NCI-H2081 (cell line): ENCODE measurements around the gene ITGAE.
"Not testable (repeated sequence)": the region's sequence is repeated elsewhere in the genome, so short reads cannot be mapped to it uniquely, and the experiment has no call there.

Source experiments
- DNase-seq, 2 experiments: peaks; one replicate each; lab custom pipeline; 2025; lab: John Stamatoyannopoulos, UW

Gene ITGAE, protein sequence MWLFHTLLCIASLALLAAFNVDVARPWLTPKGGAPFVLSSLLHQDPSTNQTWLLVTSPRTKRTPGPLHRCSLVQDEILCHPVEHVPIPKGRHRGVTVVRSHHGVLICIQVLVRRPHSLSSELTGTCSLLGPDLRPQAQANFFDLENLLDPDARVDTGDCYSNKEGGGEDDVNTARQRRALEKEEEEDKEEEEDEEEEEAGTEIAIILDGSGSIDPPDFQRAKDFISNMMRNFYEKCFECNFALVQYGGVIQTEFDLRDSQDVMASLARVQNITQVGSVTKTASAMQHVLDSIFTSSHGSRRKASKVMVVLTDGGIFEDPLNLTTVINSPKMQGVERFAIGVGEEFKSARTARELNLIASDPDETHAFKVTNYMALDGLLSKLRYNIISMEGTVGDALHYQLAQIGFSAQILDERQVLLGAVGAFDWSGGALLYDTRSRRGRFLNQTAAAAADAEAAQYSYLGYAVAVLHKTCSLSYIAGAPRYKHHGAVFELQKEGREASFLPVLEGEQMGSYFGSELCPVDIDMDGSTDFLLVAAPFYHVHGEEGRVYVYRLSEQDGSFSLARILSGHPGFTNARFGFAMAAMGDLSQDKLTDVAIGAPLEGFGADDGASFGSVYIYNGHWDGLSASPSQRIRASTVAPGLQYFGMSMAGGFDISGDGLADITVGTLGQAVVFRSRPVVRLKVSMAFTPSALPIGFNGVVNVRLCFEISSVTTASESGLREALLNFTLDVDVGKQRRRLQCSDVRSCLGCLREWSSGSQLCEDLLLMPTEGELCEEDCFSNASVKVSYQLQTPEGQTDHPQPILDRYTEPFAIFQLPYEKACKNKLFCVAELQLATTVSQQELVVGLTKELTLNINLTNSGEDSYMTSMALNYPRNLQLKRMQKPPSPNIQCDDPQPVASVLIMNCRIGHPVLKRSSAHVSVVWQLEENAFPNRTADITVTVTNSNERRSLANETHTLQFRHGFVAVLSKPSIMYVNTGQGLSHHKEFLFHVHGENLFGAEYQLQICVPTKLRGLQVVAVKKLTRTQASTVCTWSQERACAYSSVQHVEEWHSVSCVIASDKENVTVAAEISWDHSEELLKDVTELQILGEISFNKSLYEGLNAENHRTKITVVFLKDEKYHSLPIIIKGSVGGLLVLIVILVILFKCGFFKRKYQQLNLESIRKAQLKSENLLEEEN

DNA sequence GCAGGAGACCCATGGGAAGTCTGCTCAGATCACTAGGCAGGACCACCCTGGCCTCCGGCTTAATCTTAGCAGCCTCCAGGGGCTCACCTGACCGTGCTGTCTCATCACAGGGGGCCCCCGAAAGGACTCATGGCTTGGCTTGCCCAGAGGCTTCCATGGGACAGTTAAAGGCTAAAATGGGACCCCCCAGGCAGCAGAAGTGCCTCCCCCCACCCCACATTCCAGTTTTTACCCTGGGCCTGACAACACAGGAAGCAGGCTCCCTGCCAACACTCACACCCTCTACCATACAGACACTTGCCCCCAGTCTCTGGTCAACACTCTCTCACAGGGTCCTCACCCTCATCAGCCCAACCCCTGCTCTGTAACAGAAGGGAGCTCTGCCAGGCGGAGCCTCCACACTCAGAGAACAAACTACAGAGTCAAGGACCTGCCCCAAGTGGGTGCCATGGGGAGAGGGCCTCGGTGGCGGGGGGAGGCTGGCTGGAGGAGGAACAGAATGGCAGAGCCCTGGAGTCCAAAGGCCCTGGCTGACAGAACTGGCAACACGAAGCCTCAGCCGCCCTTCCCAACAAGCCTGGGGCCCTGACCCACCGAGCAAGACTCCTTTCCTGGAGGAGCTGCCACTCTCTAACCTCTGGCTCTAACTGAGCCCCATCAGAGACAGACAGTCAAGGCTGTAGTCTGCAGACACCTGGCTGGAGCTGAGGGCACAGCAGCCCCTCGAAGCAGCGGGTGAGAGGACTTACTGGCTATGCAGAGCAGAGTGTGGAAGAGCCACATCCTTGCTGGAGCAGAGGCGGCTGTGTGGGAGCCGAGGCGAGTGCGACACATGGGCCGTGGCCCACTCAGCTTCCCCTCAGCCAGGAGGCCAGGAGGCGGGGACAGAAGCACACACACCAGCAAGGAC lies at the start of gene ITGAE:
Gene ITGAE, minus strand, starts transcription at position 827 of the 910 bp plus-strand sequence. Its CDS starts 44 bp downstream, at position 783.
- no peak for DNase-seq

DNA sequence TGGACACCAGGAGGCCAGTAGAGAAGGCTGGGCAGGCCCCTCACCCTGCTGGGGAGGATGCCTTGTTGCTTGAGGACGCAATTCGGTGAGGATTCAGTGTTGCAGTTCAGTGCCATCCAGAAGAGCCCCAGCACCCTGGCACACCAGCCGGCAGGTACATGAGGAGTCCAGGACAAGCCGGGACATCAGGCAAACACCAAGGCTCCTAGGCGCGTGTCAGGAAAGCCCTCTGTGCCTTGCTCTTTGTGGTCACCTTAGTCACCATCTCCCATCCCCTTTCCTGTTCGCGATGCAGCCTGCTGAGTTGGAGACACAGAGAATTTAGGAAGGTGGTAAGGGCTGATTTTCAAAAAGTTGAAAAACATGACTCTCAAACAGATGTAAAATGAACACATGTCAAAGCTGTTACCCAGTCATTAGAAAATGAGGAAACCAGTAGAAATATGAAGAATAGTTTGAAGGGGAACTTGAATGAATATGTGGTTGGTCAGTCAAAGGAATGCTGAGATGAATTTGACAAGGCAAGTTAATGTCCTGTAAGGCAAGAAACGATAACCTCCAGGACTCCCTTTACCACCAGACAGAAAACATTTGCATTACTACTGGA lies 47.3 kb upstream of the ITGAE start:
- DNase-seq = no peak

DNA sequence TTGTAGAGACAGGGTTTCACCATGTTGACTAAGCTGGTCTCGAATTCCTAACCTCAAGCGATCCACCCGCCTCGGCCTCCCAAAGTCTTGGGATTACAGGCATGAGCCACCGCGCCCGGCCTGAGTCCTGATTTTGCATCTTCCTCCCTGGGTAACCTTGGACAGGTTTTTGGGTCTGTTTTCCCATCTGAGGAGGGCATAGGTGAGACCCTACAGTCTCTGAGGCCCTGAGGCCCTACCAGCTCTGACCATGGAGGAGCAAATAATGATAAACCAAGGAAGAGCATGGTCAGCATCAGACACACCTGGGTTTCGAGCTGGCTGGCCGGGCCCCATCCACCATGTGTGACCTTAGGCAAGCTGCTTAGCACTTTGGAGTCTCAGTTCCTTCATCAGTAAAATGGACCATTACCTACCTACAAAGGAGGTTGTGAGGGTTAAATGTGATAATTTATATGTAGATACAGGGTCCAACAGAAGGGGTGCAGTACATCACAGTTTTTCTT lies 46.2 kb upstream of the ITGAE start:
- no peak for DNase-seq

DNA sequence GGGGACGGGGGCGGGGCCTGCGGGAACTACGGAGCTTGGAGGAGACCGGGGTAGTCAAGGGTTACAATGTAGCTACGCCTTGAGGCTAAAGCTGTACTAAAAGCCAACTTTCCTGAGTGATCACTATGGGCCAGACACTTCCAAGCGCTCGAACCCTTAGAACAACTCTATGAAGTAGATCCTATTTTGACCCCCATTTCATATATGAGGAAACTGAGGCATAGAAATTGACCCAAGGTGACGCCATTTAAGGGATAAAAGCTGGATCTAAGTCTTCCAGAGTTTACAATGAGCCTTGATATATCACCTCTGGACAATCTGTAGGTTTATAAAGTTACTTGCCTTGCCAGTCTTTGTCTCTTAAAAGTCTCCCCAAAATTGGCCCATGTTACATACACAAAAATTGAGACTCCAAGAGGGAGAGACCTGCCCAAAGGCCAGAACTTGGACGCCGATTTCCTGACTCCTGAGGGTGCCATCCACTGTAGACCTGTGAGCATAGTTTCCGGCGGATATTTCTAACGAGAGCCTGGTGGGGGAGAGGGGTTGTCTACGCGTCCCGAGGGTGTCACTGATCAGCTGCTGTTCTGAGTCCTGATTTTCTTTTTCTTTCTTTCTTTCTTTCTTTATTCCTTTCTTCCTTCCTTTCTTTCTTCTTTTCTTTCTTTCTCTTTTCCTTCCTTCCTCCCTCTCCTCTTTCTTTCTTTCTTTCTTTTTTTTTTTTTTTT lies 45.6 kb upstream of the ITGAE start:
- no peak for DNase-seq

DNA sequence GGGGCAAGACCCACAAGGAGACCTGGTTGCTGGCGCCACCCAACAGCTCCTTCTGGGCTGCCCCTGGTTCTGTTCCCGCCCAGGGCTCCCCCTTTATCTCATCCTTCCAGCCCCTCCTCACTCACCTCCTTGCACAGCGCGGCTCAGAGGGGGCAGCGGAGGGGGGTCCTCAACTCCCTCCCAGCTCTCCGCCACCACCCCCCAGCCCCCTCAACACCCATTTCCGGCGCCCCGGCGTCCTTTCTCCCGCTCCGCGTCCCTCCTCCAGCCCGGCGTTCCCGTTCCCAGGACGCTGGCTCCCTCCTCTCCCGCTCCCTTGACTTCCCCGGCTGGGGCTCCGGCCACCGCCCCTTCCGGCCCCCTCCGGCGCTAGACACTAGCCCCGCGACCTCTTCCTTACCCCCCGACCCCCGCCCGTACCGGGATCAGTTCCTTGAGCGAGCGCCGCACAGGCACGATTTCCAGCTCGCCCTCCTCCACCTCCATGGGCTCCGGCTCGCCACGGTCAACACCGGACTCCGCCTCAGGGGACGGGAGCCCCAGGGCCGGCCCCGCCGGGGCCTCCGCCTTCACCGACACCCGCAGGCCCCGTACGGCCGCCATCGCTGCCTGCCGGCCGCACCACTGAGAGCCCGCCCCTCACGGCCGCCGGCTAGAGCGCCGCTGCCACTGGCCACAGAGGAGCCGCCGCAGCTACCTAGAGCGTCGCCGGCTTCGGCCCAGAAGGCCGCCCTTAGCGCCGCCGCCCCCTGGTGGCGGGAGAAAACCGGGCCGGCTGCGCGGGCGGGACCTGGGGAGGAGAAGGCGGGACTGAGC lies 44.8 kb upstream of the ITGAE start, which contains the start of gene NCBP3:
Gene NCBP3, minus strand, starts transcription at position 626 of the 816 bp plus-strand sequence. Its CDS starts 23 bp downstream, at position 603.
- DNase-seq = peak; percentile 85 to 88

DNA sequence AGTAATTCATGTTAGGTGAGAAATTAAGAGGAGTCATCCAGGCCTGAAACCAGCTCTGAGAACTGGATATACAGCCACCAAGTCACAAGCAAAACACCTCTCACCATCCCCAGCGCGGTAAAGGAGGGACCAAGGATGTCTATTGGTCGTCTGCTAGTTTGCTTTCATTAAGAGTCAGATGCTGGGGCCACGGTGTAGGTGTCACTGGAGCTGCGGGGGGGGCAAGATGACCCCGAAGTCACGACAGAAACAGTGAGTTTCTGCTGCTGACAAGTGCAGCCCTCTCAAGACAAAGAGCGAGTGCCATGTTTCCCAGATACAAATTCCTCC lies 44.3 kb upstream of the ITGAE start:
- DNase-seq = peak in 1 of 2 experiments; percentile 5

DNA sequence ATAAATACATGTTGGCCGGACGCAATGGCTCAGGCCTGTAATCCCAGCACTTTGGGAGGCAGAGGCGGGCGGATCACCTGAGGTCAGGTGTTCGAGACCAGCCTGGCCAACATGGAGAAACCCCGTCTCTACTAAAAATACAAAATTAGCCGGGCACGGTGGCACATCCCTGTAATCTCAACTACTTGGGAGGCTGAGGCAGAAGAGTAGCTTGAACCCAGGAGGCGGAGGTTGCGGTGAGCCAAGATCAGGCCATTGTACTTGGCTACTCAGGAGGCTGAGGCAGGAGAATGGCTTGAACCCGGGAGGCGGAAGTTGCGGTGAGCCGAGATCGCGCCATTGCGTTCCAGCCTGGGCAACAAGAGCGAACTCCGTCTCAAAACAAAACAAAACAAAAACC lies 43.6 kb upstream of the ITGAE start:
- not testable (repeated sequence) for DNase-seq

DNA sequence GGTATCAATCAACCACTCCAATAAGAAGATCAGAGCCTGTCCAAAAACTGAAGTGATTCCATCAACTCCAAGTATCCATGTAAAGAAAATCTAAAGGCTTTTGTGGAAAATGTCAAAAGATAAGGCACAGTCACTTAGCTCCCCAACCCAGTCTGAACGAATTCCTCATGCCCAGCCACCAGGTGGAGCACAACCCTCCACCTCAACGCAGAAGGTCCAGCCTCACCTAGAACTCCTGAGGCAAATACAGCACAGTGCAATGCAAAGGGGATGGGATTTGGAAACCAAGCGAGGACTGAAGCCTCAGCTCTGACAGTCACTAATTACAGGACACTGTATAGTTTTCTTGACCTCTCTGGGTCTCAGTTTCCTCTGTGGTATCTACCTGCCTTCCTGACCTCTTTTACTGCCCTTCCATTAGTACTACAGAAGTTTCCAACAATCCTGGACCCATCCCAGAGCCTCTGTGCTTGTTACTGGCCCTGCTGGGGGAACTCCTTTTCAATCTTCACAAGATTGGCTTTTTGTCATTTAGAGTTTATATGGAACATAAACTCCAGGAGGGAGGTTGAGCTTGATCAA lies 43.0 kb upstream of the ITGAE start:
- peak; percentile 17 to 19 for DNase-seq

DNA sequence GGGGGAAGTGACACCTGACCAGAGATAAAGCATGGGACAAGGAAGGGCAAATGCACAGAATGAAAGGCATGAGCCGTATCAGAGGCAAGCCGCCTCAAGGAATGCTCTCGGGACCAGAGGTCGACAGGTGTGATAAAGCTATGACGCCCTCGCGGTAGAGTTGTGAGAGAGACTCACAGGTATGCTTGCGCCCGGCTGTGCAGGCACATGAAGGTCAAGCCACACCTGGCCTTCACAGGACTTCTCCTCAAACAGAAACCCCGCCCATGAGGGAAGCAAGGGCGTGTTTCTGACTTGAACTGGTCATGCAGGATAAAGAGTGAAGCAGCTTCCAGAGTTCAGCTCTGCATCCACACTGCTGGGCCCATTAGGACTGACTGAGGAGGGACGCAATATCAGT lies 37.2 kb upstream of the ITGAE start:
- no peak for DNase-seq

DNA sequence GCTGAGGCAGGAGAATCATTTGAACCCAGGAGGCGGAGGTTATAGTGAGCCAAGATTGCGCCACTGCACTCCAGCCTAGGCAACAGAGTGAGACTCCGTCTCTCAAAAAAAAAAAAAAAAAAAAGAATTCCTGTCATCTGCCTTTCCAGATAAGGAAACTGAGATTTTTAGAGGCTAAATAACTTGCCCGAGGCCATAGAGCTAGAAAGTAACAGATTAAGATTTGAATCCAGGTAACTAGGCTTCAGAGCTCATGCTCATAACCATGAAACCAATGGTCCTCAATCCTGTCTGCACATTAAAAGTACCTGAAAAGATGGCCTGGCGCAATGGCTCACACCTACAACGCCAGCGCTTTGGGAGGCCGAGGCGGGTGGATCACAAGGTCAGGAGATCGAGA lies 35.6 kb upstream of the ITGAE start:
- DNase-seq = no peak

DNA sequence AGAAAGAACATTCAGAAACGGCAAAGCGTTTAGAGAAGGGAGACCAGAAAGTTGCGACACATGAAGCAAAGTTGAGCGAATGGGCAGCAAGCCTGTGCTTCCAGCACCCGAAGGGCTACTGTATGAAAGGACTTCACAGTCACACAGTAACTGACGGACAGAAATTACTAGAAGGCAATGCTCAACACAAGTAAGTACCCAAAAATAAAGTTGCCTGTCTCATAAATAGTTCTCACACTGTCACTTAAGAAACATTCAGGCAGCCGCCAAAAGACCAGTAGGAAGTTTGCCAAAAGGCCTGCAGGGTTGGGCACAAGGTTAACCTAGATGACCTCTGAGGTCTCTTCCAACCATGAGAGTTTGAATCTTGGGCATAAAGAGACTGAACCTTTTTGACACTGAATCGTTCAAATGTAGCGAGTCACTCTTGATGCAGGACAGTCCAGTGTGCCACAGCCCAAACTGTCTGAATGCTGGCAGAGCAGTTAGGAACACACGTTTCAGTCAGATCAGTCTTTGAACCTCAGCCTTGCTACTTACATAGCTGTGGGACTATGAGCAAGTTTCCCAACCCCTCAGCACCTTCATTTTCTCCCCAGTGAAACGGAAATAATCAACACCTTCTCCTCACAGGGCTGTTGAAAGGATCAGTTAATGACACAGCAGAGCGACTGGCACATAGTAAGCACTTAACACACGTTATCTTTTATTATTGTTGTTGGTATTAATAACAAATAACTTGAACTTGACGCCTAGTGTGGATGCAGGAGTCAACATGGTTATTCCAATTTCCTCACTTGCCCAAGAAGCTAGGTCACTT lies 34.6 kb upstream of the ITGAE start:
- no peak for DNase-seq

DNA sequence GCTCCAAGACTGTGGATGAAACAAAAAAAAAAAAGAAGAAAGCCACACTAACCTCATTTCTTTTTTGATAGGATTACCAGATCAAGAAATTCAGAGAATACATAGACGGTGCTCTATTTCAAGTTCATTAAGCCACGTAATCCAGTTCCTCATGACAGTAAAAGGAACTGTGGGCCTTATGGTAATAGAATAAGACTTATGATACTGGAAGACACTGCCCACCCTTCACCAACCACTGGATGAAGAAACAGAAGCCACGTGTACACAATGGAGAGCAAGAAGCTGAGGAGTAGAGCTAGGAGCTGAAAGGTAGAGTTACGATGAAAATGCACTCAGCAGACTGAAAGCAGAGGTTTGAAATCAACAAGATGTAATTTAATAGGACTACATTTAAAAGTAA lies 33.8 kb upstream of the ITGAE start:
- DNase-seq = no peak

DNA sequence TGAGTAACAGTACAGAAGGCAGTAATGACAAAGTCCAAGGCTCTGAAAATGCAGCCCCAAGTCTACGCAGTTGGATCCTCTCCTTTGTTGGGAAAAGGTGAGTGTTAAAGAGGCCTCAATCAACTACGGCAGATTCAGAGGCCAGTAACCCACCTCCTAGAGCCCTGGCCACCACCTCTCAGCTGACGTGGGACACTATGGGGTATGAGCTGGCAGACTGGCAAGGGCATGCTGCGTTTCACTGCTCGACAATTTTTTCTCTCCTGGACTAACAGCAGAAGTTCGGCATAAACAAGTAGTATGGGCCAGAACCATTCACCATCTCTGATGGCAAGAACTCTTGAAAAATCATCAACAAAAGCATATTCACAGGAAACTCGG lies 27.9 kb upstream of the ITGAE start:
- DNase-seq = no peak

DNA sequence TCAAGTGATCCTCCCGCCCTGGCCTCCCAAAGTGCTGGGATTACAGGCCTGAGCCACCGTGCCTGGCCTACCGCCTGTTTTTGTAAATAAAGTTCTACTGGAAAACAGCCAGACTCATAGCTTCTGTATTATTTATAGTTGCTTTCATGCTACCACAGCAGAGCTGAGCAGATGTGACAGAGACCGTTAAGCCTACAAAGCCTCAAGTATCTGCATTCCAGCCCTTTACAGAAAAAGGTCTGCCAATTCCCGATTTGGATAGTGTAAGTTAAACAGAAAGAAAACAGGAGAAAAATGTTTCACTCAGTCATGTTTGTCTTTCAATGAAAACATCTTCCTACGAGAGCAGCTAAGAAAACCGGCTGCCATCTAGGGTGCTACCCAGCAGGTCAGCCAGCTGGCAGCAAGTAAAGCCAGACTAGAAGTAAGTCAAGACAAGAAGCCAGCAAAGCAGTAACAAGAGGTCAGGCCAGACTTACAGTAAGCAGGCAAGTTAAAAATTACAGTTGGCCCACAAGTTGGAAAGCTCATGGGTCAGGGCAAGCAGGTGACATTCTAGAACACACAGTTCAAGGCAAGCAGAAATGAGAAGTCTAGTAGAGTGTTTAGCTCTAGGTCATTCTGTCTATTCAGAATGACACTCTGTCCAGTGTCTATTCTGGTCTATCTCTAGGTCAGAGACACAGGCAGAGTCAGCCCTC lies 27.3 kb upstream of the ITGAE start:
- no peak for DNase-seq

DNA sequence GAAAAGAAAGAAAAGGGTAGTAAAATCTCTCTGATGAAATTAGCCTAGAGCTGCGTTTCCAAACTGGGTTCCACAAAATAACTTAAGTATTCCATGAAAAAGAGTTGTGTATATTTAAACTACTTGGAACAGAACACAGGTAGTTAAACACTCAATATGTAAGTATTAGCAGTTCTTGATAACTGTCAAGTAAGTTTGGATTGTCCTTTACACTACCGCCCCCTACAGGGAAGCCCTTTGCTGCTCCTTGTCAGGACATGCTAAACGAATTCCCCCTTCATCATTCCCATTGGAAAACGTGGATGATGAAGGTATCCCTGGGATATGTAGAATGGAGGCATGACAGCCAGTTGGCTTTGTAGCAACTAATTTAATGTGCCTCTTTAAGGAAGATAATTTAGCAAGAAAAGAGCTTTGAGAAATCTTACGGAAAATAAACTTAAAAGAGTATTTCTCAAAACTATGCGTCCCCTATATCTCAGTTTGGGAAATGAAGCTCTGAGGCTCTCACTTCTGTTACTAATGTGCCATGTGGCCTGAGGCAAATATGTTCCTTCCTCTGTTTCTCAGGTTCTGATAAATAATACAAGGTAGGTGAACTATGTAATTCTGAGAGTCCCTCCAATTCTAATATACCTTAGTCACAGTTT lies 26.3 kb upstream of the ITGAE start:
- peak; percentile 1 to 23 for DNase-seq

DNA sequence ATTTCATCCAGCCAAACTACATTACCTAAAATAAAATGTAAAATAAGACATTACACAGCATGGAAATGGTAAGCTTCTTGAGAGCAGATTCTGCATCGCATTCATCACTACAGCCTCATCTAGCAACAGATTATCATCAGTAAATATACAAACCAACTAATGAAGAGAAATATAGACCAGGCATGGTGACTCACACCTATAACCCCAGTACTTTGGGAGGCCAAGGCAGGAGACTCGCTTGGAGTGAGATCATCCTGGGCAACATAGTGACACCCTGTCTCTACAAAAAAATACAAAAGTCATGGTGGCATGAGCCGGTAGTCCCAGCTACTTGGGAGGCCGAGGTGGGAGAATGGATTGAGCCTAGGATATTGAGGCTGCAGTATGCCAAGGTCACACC lies 25.2 kb upstream of the ITGAE start:
- DNase-seq = no peak

DNA sequence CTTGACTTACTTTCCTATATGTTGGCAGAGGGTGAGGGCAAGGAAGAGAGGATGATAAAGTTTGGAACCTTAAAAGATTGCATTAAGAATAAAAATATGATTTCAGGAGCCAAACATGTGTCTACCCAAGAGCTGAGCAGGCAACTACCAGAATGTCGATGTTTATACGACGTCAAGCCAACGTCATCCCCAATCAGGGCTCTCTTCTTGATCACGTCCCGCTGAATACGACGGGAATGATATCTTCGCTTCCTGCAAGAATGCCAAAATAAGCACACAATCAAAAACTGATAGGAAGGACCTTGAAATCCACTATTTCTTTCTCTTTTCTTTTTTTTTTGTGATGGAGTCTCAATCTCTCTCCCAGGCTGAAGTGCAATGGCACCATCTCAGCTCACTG lies 20.1 kb upstream of the ITGAE start:
- no peak for DNase-seq
